Measurements from ENCODE around the gene SLC26A5.

DNA sequence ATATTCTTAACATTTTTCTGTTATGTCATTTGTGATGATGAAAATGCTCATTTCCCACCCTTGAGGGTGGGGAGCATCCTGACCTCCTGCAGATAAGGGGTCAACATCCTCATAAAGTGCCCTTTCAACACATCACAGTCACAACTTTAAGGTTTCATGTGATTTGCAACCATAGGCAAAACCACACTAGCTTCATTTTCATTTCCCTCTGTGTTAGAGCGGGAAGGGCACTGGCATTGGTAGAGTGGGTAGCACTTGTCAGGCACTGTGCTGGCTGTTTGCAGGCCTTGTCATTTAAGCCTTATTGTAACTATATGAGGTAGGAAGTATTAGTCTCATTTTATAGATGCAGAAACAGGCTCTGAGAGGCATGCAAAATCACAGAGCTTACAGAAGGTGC, 58.8 kb downstream of the SLC26A5 start:
- no peak for TF ChIP-seq CTCF (conservative IDR thresholded peaks at IDR 0.05; ENCODE audit: low read length)
- no peak for TF ChIP-seq EZH2phosphoT487 (IDR thresholded peaks at IDR 0.05; ENCODE audit: borderline replicate concordance, low read depth, low read length)

Data from OCI-LY7 (cell line).